Endothelial cell of umbilical vein (primary cell): ENCODE measurements around the gene PVR.

Source experiments
- CTCF ChIP-seq, 2 donors: IDR thresholded peaks; 1 replicate in 1 of 2; 2 replicates in 1 of 2; pipeline ENCODE4 v1.5.1; 2011; ENCODE audit warnings: low read length in 2 of 2, mild to moderate bottlenecking in 2 of 2, moderate library complexity in 2 of 2, control low read depth in 1 of 2, inconsistent platforms in 1 of 2, low read depth in 1 of 2; ENCODE audit not compliant: insufficient read depth in 1 of 2; ENCODE audit errors: extremely low read depth in 1 of 2
- EZH2 ChIP-seq: IDR thresholded peaks from 2 replicates; pipeline ENCODE4 v1.6.1; 2012; ENCODE audit warnings: borderline replicate concordance, low read depth, mild to moderate bottlenecking, moderate library complexity, low read length, inconsistent platforms; ENCODE audit not compliant: severe bottlenecking
- JUN ChIP-seq: IDR thresholded peaks from 2 replicates; pipeline ENCODE4 v1.6.1; 2011; ENCODE audit warnings: borderline replicate concordance, low read depth; ENCODE audit not compliant: insufficient read length, insufficient read depth
- MYC ChIP-seq: IDR thresholded peaks from one replicate; pipeline ENCODE4 v1.6.1; 2011; ENCODE audit warnings: mild to moderate bottlenecking, low read depth, low read length

- TF ChIP-seq CTCF (IDR thresholded peaks at IDR 0.05; ENCODE audit: extremely low read depth in 1 of 2, insufficient read depth in 1 of 2, low read depth in 1 of 2, low read length in 2 of 2) (no peak), MYC (no peak), JUN (no peak), EZH2 (no peak)
These were observed 35.3 kb upstream of the PVR start for GRCh38 chr19:44608391-44608821.
